ENCODE data around the gene BAAT.

The BAAT gene

GRCh38 chr9:101311758-101312420, 72.9 kb downstream of the BAAT start:
- peak; percentile 99 for FAIRE-seq

GRCh38 chr9:101311191-101311590, 73.6 kb downstream of the BAAT start:
- peak; percentile 64 for FAIRE-seq

Data from islet of Langerhans (tissue), 1 donor.